PFSK-1 (cell line): Measurements from ENCODE around the gene TMX3.

Experiments
- FOXP2 ChIP-seq: optimal IDR thresholded peaks from 2 replicates; pipeline ENCODE3; 2011; ENCODE audit warnings: borderline replicate concordance, control low read depth, inconsistent platforms; ENCODE audit not compliant: insufficient read depth; ENCODE audit errors: extremely low read length, extremely low read depth
- POLR2AphosphoS5 ChIP-seq: IDR thresholded peaks from 2 replicates; pipeline ENCODE4 v1.6.1; 2012; ENCODE audit warnings: low read depth, mild to moderate bottlenecking, control low read depth, low read length, moderate library complexity
- REST ChIP-seq, 2 experiments: IDR thresholded peaks; 2 replicates each; pipeline versions ENCODE4 v1.6.1 to v1.8.0; 2011 to 2012; ENCODE audit warnings: low read depth in 2 of 2, low read length in 2 of 2, control low read depth in 1 of 2, inconsistent platforms in 1 of 2, mild to moderate bottlenecking in 1 of 2, moderate library complexity in 1 of 2; ENCODE audit not compliant: insufficient read depth in 1 of 2
- SIN3A ChIP-seq: IDR thresholded peaks from 2 replicates; pipeline ENCODE4 v1.6.1; 2012; ENCODE audit warnings: mild to moderate bottlenecking, low read length, moderate library complexity, borderline replicate concordance; ENCODE audit not compliant: insufficient read depth
- TAF1 ChIP-seq: IDR thresholded peaks from 2 replicates; pipeline ENCODE4 v1.6.1; 2012; ENCODE audit warnings: low read length, control low read depth, borderline replicate concordance; ENCODE audit not compliant: insufficient read depth

TMX3 gene

GRCh38 chr18:68723539-68723938, 8.6 kb upstream of the TMX3 start:
- TF ChIP-seq FOXP2 (no peak), REST (IDR thresholded peaks at IDR 0.05; ENCODE audit: insufficient read depth in 1 of 2, low read depth in 2 of 2, low read length in 2 of 2) (no peak), TAF1 (no peak), POLR2AphosphoS5 (no peak), SIN3A (no peak)

GRCh38 chr18:68722821-68723220, 7.9 kb upstream of the TMX3 start:
- TF ChIP-seq FOXP2 (no peak), SIN3A (no peak), TAF1 (no peak), POLR2AphosphoS5 (no peak), REST (IDR thresholded peaks at IDR 0.05; ENCODE audit: insufficient read depth in 1 of 2, low read depth in 2 of 2, low read length in 2 of 2) (no peak)

- TF ChIP-seq TAF1 (no peak), FOXP2 (no peak), REST (IDR thresholded peaks at IDR 0.05; ENCODE audit: insufficient read depth in 1 of 2, low read depth in 2 of 2, low read length in 2 of 2) (no peak), SIN3A (no peak), POLR2AphosphoS5 (no peak)
Measured at GRCh38 chr18:68721681-68722583, 7.0 kb upstream of the TMX3 start.

GRCh38 chr18:68714366-68714711, 569 bp downstream of the TMX3 start:
- TF ChIP-seq REST (IDR thresholded peaks at IDR 0.05; ENCODE audit: insufficient read depth in 1 of 2, low read depth in 2 of 2, low read length in 2 of 2) (no peak), POLR2AphosphoS5 (no peak), SIN3A (no peak), FOXP2 (no peak), TAF1 (no peak)

- TF ChIP-seq REST (IDR thresholded peaks at IDR 0.05; ENCODE audit: insufficient read depth in 1 of 2, low read depth in 2 of 2, low read length in 2 of 2): no peak
Measured at GRCh38 chr18:68713796-68714195, 1.1 kb downstream of the TMX3 start.
